BJ (cell line): Measurements from ENCODE around the gene LRRC49. TPM values are rescaled to one million over a fixed set of nuclear protein-coding genes. Genes with fewer than 3 reads are reported as not detected.

Experiments
- CTCF ChIA-PET: fragments of 350-600 bp; formaldehyde crosslinking; extraction: SDS; loops from one replicate; lab custom pipeline; 2021; ENCODE audit warnings: antibody characterized with exemption, inconsistent platforms; lab: Yijun Ruan, JAX
- POLR2A ChIA-PET: fragments of 300-600 bp; sonication (Branson Sonifier 250); formaldehyde crosslinking; extraction: SDS; loops from one replicate; lab custom pipeline; 2021; ENCODE audit warnings: antibody characterized with exemption; lab: Charles Lee
- DNase-seq: peaks from one replicate; pipeline ENCODE4 v3.0.0-alpha.2; 2011; ENCODE audit warnings: low read depth
- H3K27me3 ChIP-seq: 2 replicates; pipeline ENCODE4 v1.6.0; 2011; ENCODE audit warnings: low read length; ENCODE audit not compliant: control insufficient read depth, insufficient read depth
- H3K36me3 ChIP-seq: 2 replicates; pipeline ENCODE4 v1.5.1; 2011; ENCODE audit warnings: low read length; ENCODE audit not compliant: control insufficient read depth, insufficient read depth
- H3K4me3 ChIP-seq: 2 replicates; pipeline ENCODE4 v1.5.1; 2011; ENCODE audit warnings: low read depth, mild to moderate bottlenecking, control low read depth, low read length
- CTCF ChIP-seq: IDR thresholded peaks from 2 replicates; pipeline ENCODE4 v1.5.1; 2011; ENCODE audit warnings: low read depth, mild to moderate bottlenecking, control low read depth, inconsistent platforms, low read length, moderate library complexity; ENCODE audit not compliant: insufficient read depth
- polyA plus RNA-seq: library from polyadenylated mRNA; depleted of rRNA; stranded (reverse); fragments of >200 nt; gene quantifications from 2 replicates; pipeline ENCODE4 v1.2.3, GENCODE V29; 2011

LRRC49 gene
- polyA plus RNA-seq, 1 experiment = 6.2 TPM

- DNase-seq = no peak
- ChIA-PET CTCF (interaction anchor here (0.6 to 2.4 kb wide), 2 partner anchors 24 to 352 kb away, joined by 3 to 7 read pairs; partner anchors contain the start of gene THSD4), POLR2A (interaction anchor here (0.6 kb wide), 1 partner anchor 241 kb away, joined by 4 read pairs; no protein-coding TSS in a partner anchor)
- no peak overlapping the region for H3K4me3 ChIP-seq
- TF ChIP-seq CTCF = no peak
- H3K36me3 ChIP-seq = no peaks in the 10 kb centered on the region
- no peaks in the 10 kb centered on the region for H3K27me3 ChIP-seq
Measured at GRCh38 chr15:71091601-71092000, 199.0 kb downstream of the LRRC49 start.

DNA sequence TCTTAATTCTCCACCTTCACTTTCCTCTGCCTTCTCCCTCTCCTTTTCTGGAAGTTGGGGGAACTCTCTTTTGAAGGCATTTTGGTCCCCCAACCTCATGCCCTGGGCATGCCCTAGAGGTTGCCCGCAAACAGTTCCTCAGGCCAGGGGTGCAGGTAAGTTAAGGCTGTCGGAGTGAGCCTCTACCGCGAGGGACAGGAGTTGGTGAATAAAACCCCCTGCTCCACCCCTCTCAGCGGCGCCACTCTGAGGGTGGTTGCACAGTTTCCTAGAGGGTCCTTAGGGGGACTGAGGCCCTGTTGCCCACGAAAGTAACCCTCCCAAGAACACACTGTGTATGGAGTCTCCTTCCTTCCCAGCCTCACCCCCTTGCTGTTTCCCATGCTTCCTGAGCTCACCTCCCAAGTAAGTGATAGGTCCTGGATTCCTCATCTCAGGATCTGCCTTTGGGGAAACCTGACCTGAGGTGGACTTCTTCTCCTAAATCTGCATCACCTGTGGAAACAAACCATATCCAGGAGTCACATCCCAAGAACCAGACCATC, 199.5 kb downstream of the LRRC49 start:
- ChIA-PET POLR2A (no interaction called here), CTCF (interaction anchor here (0.6 to 2.4 kb wide), 3 partner anchors 8 to 352 kb away, joined by 3 to 8 read pairs (median 7); partner anchors contain the start of gene THSD4)

GRCh38 chr15:71093054-71094024, 200.7 kb downstream of the LRRC49 start:
- Histone ChIP-seq H3K4me3 (no peak overlapping the region), H3K36me3 (no peaks in the 10 kb centered on the region), H3K27me3 (no peaks in the 10 kb centered on the region)
- ChIA-PET CTCF (interaction anchor here (0.7 to 2.4 kb wide), 6 partner anchors 9 to 351 kb away, joined by 3 to 8 read pairs (median 3); partner anchors contain the start of genes LRRC49 and THAP10), POLR2A (no interaction called here)
- TF ChIP-seq CTCF = no peak
- peak; percentile 59 for DNase-seq

More for the DNA sequence above, 199.5 kb downstream of the LRRC49 start:
- Histone ChIP-seq H3K27me3 (no peaks in the 10 kb centered on the region), H3K36me3 (no peaks in the 10 kb centered on the region), H3K4me3 (no peak overlapping the region)
- no peak for TF ChIP-seq CTCF
- DNase-seq = no peak

GRCh38 chr15:71094137-71094536, 201.5 kb downstream of the LRRC49 start:
- Histone ChIP-seq H3K4me3 (no peak overlapping the region), H3K36me3 (no peaks in the 10 kb centered on the region), H3K27me3 (no peaks in the 10 kb centered on the region)
- POLR2A ChIA-PET = no interaction called here
- CTCF ChIA-PET = interaction anchor here (0.7 to 2.4 kb wide), 4 partner anchors 9 to 350 kb away, joined by 3 to 7 read pairs (median 3); partner anchors contain the start of genes LRRC49 and THAP10
- TF ChIP-seq CTCF = no peak
- DNase-seq = no peak

- CTCF ChIA-PET = interaction anchor here (0.9 to 1.8 kb wide), 5 partner anchors 12 to 348 kb away, joined by 3 to 5 read pairs (median 4); no protein-coding TSS in a partner anchor
- DNase-seq = no peak
- Histone ChIP-seq H3K4me3 (no peak overlapping the region), H3K36me3 (no peaks in the 10 kb centered on the region), H3K27me3 (no peaks in the 10 kb centered on the region)
- POLR2A ChIA-PET = no interaction called here
- no peak for TF ChIP-seq CTCF
Measured at GRCh38 chr15:71096676-71097075, 204.1 kb downstream of the LRRC49 start.
